HG02884 (cell line): ENCODE measurements around the gene MBD4.

Experiments used
- ATAC-seq: cut with Tn5 transposase; IDR thresholded peaks from one replicate; pipeline ENCODE4 v1.9.1; 2021; ENCODE audit warnings: mild to moderate bottlenecking, moderate library complexity; ENCODE audit not compliant: unreplicated experiment

The MBD4 gene

DNA sequence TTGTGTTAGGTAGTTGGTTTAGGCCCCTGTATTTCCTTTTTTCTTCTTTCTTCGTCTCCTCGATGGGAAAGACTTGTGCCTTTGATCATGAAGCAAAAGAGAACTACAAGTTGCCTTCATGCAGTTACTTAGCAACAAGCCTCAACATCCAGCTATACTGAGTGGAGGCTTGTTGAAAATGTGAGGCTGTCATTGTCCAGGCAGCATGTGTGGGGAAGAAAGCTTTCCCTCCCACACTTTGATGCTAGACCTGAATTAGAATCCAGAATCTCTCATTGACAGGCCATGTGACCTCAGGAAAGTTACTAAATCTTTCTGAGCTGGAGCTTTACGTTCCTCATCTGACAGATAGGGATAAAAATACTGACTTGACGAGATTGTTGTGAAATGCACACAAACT lies 24.0 kb upstream of the MBD4 start:
- ATAC-seq = no peak

DNA sequence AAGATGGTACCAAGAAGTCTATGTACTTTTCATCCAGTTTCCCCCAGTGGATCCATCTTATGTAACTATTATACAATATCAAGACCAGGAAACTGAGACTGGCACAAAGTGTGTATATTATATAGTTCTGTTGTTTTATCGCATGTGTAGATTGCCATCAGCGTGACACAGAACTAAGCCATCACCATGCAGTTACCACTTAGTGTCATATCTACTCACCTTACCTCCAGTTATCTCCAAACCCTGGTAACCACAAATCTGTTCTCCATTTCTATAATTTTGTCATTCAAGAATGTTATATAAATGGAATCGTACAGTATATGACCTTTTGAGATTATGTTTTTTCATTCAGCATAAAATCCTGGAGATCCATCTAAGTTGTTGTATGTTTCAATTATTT lies 23.3 kb upstream of the MBD4 start:
- ATAC-seq = no peak

DNA sequence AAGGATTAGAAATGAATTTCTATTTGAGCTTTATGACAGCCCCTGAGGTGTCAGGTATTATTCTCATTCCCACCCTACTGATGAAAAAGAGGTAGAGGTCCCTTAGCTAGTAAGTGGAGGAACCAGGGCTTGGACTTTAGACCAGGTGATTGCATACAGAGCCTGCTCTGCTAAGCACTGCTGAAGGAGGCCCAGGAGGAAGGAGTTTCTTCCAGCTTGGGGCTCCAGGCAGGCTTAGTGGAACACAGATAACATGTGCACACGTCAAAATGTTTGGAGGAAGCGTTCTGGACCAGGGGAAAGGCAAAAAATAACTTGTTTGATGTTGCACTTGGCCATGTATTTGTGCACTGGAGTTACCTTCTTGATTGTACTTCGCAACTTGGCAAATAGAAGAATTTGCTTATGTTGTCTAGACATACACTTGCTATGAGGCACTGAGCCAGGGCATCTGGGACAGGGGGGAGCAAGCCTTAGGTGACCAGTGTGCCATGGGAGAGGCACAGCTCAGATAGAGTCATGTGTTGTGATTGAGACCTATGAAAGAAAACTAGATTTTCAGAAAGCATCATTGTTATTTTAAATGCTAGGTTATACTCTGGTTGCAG lies 22.7 kb upstream of the MBD4 start:
- ATAC-seq = no peak

DNA sequence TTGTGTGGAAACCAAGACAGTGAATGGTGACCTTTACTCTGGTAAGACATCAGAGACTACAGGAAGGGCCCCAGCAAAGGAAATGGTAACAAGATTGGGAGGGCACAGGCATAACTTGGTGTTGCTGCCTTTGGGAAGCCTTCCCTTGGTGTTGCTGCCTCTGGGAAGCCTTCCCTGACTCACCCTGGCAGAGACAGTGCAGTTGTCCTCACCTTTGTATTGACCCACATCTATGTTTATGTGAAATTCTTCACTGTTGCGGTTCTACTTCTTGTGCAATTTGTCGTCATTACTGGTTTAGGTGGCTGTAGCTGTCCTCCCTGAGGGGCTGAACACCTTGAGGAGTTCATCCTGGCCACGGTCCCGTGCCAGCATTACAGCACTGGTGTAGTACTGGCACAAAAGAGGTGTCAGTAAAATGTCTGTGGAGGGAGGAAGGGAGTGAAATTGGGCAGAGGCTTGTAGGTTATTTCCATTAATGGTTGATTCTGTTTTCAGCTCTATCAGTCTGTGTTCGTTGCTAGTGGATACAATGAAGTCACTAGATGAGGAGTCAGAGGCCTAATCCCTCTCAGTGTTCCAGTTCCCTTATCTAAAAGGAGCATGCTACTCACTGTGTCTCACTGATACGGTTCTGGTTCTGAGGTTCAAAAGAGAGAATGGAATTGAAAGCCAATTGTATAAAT lies 21.9 kb upstream of the MBD4 start:
- no peak for ATAC-seq

DNA sequence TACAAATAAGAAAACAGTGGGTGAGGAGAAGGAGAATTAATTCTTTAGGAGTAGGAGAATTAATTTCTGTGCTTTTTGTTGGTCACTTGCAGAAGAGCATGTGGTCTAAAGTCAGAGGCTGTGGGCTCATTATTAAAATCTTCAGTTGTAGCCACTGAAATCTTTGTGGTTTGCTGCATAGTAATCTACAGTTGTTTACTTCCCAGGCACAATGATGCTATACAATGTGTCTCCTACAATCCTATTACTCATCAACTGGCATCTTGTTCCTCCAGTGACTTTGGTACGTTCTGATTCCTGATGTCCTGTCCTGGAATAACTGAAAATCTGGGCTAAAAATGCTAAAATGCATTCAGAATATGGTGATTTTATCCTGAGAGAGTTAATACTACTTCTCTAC lies 21.3 kb upstream of the MBD4 start:
- ATAC-seq = no peak

DNA sequence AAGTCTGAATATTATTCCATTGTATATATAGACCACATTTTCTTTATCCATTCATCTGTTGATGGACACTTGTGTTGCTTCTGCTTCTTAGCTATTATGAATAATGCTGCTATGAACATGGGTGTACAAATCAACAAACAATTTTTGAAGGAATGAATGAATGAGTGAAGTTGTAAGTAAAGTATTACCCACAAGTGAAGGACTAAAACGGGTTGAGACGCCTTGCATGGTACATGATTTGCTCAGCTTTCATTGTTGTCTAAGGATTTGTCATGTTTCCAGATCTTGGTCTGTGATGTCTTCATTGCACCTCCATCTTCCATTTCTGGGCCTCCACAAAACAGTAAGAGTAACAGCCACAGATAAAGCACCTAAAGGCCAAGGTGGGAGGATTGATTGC lies 20.8 kb upstream of the MBD4 start:
- no peak for ATAC-seq

DNA sequence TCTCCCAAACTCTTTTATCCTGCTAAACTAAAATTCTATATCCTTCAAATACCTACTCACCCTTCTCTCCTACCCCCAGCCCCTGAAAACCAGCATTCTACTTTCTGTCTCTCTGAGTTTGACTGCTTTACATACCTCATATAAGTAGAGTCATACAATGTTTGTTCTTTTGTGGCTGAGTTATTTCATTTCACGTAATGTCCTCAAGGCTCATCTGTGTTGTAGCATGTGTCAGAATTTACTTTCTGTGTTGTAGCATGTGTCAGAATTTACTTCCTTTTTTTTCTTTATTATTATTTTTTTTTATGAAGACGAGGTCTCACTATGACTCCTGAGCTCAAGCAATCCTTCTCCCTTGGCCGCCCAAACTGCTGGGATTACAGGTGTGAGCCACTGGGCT lies 20.4 kb upstream of the MBD4 start:
- no peak for ATAC-seq

DNA sequence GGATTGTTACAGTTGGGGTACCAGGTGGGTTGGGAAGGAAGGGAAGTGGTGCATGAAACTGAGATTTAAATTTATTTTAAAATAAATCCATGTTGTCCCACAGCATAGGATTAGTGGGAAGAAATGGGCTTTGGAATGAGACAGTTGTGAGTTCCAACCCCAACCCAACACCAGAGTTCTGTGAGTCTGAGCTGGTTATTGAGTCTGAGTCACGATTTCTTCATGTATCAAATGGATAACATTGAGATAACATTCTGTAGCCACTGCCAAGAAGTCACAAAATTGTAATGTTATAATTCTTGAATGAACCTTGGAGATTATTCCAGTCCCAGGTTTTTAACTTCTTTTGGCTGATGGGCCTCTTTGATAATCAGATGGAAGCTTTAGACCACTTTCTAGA lies 14.0 kb upstream of the MBD4 start:
- no peak for ATAC-seq

DNA sequence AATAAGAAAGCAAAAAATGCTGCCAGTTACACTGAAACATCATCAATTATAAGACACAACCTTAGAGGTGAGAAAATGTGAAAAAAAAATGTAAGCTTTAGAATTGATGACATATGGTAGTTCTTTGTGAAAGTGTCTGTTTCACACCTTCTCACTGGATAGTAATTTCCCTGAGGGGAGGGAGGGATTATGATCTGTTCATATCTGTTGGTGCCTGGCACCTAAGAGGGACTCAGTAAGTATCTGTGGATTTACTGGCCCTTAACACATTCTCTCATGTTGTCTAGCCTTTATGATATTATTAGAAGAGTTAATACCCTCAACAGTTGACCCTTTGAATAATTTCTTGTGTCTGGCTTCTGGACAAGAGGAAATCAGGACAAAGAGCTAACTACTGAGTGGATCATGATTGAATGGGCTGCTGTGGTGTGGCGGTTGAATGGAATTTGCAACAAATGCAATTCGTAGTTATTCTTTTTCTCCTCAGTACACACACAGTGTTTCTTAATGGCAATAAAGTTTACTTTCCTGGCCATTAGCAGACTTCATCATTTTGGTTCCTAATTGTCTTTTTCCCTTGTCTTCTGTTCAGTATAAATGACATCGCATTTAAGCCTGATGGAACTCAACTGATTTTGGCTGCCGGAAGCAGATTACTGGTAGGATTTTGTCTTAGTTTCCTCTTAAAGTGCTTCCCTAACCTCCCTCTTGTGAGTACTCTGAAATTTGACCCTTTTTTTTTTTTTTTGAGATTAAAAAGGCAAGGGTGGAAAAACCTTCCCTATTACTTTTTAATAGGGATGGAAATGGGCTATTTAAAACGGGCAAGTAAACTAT lies 9.7 kb upstream of the MBD4 start:
- no peak for ATAC-seq

DNA sequence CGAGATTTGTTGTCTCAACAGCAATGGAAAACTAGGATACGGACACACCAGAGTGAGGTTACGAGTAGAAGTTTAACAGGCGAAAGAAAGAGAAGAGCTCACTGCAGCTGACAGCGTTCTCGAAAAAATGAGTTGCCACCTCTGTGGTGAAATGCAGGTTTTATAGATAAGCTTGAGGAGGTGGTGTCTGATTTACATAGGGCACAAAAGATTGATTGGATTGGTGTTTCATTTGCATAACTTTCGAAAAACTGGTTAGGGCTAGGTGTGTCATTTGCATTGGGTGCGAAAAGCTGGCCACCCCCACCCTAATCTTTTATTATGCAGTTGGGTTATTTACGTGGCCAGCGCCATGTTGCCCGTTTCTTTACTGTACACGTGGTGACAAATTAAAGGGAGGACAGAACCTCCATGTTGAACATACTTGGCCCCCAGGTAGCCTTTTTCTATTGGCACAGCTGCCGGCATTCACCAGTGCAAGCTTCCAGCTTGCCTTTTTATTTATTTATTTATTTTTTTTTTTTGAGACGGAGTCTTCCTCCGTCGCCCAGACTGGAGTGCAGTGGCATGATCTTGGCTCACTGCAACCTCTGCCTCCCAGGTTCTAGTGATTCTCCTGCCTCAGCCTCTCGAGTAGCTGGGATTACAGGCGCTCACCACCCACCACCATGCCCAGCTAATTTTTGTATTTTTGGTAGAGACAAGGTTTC lies 8.6 kb upstream of the MBD4 start:
- no peak for ATAC-seq

DNA sequence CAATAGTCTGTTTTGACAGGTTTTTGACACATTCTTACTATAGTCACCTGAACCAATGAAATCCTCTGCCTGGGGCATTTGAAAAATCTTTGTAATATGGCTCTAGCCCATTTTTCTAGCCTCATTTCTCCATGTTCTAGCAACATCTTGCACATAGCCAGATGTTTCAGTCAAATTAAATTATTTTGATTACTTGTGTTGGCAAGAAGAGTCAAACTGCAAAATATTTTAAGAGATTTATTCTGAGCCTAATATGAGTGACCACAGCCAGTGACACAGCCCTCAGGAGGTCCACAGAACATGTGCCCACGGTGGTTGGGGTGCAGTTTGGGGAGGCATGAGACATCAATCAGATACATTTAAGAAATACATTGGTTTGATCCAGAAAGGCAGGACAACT lies 7.2 kb upstream of the MBD4 start:
- ATAC-seq = no peak

DNA sequence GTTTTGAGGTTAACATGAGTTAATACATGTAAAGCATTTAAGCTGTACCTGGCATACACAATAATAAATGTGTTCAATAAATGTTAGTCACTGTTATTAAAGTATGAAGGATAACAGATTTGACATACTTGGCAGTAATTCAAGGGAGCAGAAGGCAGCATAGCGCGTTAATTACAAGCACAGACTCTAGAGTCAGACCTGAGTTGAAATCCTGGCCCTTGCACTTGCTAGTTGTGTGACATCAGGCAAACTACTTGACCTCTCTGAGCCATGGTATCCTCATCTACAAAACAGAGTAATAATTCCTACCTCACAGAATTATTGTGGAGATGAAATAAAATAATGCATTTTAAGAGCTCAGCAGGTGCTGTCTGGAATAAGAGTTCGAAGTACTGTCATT lies 5.7 kb upstream of the MBD4 start:
- ATAC-seq = no peak

DNA sequence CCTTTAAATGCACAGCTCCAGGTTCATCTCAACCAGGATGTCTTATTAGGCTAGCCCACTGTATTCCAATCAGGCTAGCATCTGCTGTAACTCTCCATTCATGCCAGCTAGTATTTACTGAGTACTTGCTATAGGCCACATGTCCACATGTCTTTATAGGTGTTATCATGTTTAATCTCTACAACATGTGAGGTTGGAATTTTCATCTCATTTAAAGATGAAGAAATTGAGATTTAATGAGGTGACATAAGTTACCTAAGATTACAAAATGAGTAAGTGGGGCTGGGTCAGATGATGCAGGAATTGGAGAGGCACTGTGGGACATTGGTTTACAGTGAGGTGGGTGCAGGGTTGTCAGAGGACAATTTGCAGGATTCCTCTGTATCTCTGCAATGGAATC lies 3.2 kb upstream of the MBD4 start:
- no peak for ATAC-seq

DNA sequence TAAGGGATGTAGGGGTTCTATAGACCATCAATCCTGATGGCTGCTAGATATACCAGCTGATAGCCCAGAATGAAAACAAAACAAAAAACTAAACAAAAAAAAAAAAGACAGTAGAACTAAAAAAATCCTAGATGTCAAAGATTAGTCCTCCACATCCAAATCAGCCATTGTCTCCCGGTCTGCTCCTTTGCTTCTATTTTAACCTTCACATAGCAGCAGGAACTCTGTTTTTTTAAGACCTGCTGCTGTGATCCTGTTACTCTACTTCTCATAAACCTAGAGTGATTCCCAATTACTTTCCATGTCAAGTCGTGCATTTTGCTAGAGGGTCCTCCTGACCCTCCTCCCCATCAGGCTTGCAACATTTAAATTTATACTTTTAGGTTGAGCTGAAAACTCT lies 2.7 kb upstream of the MBD4 start:
- ATAC-seq = no peak

DNA sequence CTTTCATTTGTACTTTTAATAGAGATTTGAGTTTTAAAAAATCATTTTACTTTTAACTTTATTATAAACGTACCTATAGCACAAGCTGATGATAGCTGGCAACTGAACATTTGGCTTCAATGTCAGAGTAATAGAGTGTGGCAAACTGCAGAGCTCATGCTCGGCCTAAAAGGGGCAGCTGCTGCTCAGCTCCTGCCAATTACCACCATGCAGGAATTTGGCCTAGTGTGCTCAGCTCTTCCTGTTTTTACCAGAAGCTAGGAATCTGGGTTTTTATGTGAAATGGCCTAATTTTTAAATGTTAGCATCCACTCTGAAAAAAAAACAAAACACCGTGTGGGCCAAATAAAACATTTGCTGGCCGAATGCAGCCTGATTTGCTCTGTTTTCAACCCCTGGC lies 2.0 kb upstream of the MBD4 start:
- no peak for ATAC-seq

DNA sequence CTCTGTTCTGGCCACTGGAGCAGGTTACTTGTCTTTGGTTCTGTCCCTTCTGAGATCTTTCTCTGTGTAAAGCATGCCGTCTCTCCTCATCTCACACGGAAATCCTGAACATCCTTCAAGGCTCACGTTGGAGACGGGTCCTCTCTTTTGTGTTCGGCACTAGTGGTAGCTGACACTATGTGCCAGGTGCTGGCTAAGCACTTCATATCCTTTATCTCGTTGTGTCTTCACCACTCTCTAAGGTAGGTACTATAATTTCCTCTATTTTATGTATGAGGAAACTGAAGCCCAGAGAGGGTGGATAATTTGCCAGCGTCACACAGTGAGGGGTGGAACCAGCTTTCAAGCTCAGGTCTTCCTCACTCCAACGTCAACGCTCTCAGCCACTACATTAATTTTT lies 1.5 kb upstream of the MBD4 start:
- no peak for ATAC-seq

DNA sequence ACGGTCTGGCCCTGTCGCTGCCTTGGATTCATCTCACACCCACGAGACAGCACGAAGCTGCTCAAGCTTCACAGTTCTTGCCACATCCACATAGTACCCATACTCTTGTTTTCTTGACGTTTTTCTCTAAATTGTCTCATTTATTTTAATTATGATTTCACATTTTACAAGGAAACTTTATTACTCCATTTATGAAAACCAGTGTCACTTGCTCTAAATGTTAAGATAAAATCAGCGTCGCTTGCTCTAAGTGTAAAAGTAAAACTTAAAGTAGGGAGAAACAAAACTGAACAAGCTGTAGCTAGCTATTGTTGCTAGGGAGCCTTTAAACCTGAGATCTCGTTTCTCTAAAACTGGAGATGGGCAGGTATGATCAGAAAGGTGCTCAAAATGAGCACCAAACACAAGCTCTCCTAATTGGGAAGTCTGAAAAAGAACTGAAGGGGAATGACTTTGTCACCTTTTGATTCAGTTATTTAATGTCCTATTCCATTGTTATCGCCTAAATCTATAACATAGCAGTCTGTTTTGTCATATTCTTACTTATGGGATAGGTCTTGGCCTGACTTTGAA lies 956 bp upstream of the MBD4 start:
- peak; percentile 26 for ATAC-seq

DNA sequence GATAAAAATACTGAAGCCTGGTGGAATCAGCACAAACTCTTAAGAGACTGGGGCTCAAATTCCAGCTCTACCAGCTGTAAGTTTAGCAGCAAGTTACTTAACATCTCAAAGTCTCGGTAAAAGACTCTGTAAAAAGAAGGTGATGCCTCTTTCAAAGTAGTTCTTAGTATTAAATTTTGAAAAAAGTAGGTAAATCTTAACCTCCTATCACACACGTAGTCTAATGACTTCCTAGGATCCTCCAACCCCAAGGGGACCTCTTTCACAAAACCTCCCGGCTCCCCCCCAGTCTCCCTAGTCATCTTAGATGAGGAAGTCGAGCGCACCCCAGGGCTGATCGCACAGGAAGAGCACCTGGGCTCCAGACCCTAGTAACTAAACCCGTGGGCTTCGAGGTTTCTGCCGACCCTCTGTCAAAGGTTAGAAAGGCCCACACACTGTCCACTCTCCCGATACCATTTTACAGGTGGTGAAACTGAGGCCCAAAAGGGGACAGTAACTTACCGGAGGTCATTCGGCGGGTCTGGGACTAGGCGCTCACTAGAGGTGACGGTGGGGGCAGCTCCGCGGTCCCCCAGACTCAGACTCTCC lies 427 bp downstream of the MBD4 start:
- ATAC-seq = no peak

DNA sequence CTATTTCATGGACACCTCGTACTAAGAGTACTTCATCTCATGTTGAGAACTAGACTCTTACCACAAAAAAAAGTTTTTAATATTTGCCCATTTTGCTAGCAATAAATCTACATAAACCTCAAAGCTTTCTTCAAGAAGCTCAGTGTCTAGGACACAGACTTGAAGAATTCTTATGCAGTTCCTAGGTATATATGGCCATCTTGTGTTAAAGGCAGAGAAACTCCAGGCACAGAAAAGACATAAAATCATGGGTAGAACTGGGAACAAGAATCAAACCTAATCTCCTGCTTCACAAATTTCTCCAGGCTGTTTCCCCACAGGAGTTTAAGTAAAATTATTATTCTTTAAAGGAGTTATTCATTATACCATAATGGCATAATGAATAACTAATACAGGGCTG lies 4.4 kb downstream of the MBD4 start:
- no peak for ATAC-seq

DNA sequence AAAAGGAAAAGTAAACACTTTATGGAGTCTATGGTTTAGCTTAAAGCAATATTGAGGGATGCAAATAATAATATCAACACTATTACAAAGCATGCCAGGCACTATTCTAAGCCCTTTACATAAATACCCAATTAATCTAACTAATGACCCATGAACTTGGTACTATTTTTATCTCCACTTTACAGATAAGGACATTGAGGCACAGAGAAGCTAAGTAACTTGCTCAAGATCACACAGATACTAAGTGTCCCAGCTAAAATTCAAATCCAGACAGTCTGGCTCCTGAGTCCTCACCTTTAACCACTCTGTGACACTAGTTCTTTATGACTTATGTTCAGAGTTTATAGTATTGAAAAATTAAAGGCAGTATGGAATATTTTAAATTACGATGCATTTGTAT lies 5.6 kb downstream of the MBD4 start:
- ATAC-seq = no peak

DNA sequence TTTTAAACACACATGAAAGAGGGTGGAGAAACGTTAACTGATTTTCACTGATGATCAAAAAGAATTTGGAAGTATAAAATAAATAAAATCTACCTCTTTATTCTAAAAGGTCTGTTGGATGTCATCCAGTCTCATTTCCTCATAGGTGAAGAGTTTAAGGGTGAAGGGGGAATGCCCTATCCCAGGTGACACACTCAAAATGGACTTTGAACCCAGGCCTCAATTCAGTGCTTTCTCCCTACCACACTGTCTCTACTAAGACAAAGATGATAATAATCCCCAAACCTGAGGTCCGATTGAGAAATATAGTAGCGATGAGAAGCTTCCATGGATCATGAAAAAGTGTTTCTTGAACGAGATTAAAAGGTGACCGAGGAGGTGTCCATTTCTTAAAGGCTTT lies 6.2 kb downstream of the MBD4 start:
- ATAC-seq = no peak
